NCI-H446 (cell line): ENCODE results near the gene LRSAM1.
"Not testable (repeated sequence)": the region's sequence is repeated elsewhere in the genome, so short reads cannot be mapped to it uniquely, and the experiment has no call there.

ENCODE experiments used
- DNase-seq, 2 experiments: peaks; one replicate each; lab custom pipeline; 2025; lab: John Stamatoyannopoulos, UW

Gene LRSAM1

GRCh38 chr9:127457191-127457878 is 6.0 kb downstream of the LRSAM1 start:
- DNase-seq: no peak

GRCh38 chr9:127458921-127459320 is 7.6 kb downstream of the LRSAM1 start:
- no peak for DNase-seq

DNA sequence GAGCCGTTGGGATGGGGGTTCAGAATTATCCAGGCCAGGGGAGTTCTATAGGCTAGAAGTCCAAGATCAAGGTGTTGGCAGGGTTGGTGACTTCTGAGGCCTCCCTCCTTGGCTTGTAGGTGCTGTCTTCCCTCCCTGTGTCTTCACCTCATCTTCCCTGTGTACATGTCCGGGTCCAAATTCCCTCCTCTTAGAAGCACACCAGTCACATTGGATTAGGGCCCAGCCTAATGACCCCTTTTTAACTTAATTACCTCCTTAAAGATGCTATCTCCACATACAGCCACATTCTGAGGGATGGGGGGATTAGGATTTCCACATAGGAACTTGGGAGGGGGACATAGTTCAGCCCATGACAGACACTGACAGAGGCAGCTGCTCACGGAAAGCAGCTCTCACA is 12.1 kb downstream of the LRSAM1 start:
- DNase-seq: no peak

DNA sequence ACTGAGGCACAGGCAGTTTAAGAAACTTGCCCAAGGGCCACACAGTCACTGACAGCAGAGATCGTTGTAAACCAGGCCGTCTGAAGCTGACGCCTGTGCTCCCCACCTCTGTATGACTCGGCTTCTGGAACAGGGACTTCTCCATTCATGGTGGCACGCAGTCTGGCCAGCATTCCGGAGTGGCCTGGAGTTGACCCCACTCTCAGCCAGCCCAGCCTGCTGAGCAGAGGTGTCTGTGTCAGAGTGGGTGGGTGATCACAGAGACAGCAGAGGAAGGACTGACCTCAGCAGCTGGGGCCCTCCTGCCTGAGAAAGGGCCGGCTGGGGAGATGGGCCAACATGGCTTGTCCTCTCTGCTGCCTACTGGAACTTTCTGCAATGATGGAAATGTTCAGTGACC is 12.6 kb downstream of the LRSAM1 start:
- DNase-seq: no peak

- DNase-seq: not testable (repeated sequence)
Measured at GRCh38 chr9:127466407-127466917, 15.2 kb downstream of the LRSAM1 start.

- DNase-seq: no peak
Measured at GRCh38 chr9:127467621-127468020, 16.3 kb downstream of the LRSAM1 start.

DNA sequence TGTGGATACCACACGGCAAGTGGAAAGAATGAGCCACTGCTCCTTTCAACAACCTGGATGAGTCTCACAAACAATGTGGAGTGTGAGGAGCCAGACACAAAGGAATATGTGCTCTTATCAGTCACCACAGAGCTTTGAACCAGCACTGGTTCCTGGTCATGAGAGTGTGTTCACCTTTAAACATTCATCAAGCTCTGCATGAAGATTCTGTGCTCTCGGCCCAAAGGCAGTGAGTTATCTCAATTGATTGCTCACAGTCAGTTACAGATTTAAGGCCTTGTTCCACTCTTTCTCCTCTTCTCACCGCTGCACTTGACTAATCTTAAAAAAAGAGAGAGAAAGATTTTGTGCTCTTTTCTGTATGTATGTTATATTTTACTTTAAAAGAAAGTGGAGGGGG is 19.4 kb downstream of the LRSAM1 start:
- no peak for DNase-seq

DNA sequence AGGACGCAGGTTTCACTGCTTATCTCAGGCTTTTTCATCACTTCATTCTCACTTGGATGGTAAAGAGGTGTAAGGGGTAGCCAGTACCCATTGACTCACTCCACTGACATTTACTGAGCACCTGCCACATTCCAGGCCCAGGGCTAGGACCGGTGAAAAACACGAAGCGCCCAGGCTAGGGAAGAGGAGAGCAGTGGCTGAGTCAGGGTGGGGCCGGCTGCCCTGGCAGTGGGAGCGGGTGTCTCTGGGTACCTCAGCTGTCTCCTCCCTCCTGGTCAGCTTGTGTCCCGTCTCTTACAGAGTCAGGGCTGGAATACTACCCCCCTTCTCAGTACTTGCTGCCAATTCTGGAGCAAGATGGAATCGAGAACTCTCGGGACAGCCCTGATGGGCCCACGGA is 22.2 kb downstream of the LRSAM1 start:
- DNase-seq: no peak

DNA sequence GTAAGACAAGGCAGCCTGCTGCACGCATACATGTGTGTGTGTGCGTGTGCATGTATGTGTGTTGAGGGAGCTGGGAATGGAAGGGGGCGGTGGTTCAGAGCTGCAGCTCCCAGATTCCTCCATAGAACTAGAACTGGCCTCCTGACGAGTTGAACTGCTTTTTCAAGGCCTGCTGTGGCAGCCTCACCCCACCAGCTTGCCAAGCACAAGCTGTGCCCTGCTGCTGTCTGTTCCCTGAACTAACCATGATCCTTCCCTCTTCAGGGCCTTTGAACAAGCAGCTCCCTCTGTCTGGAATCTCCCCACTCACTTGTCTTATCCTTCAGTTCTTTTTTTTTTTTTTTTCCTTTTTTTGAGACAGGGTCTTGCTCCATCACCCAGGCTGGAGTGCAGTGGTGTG is 22.6 kb downstream of the LRSAM1 start:
- no peak for DNase-seq

GRCh38 chr9:127474592-127474991 is 23.3 kb downstream of the LRSAM1 start:
- no peak for DNase-seq

DNA sequence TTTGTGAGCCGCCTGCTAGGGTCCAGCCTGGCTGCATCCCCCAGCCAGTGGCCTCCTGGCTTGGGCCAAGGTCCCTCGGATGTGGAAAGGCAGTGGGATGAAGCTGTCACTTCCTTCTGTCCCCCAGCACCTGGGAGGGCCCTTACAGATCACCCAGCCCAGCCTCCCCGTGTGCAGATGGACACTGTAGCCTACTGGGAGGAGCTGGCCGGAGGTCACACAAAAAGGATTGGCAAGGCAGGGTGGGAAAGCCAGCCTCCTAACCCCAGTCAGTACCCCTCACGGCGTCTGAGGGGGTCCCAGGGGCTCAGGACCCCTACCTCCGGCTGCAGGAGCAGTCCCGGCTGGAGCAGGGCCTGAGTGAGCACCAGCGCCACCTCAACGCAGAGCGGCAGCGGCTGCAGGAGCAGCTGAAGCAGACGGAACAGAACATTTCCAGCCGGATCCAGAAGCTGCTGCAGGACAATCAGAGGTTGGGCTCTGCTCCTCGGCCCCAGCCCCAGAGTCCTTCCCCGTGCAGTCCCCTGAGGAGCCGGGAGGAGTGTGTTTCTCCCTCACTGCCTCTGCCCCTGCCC is 28.3 kb downstream of the LRSAM1 start:
- no peak for DNase-seq

DNA sequence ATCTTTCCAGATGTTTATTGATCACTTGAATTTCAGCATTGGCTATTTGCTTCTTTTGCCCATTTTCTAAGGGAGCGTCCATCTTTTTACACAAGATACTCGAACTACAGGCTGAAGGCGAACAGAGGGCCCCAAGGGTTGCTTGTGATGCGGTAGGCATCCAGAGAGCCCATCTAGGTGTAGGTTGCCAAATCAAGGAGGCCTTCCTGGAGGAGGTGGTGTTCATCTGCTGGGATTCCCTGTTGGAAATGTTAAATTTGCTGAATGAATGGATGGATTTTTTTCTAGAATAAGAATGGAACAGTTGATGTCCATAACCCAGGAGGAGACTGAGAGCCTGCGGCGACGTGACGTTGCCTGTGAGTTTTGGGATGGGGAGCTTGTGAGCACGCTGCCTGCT is 31.4 kb downstream of the LRSAM1 start:
- DNase-seq: no peak

DNA sequence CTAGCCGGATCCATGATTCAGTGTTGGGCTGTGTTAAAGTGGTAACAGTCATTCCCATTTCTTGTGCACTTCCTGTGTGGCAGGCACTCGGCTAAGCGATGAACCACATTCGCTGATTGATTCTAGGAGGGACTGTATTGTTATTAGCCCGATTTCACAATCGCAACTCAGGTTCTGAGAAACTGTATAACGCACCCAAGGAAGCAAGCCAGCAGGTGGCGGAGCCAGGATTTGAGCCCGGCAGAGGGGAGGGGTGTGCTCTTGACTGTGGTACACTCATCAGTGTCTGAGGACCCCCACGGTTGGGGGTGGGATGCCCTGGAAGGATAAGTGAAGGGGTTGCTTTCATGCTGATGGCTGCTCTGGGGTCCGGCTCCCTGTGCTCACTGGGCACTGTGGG is 34.7 kb downstream of the LRSAM1 start:
- DNase-seq: no peak

DNA sequence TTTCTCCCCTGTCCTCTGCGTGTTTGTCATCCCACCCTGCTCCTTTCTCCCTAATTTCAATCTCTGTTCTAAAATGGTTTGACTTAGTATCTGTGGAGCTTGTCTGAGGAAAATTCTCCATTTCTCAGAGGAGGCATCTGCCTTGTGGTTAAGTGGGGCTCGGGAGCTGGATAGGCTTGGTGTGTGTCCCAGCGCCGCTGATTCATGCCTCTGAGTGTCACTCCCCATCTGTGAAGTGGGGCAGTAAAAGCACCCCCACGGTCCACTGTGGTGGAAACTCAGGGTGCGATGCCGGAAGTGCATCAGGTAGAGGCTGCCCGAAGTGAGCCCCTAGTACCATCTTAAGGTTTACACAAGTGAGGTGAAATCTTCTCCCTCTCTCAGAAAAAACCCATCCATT is 37.6 kb downstream of the LRSAM1 start:
- no peak for DNase-seq

DNA sequence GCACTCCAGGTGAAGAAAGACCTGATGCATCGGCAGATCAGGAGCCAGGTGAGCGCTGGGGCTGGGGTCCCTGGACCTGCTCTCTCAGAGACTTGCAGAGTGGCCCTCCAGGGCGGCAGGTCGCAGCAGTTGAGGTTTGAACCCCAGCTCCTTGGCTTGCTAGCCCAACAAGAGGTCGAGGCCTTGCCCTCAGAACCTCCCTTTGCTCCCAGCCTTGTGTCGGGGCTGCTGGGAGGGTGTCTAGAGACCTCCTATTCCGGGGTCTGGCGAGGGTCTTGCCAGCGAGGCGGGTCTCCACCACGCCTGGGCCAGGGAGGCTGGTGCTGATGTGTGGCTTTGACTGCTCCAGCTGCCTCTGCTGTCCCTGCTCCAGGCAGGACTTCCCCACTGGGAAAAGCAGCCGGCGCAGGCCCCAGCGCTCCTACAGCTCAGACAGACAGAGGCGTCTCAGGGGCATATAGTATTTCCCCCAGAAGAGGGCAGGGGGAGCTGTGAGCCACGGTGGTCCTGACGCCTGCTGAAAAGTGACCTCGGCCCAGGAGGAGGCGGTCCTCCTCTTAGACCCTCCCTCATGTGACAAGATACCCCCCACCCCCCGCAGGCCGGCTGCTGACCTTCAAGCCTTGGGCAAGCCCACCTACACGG is 38.3 kb downstream of the LRSAM1 start:
- DNase-seq: no peak

DNA sequence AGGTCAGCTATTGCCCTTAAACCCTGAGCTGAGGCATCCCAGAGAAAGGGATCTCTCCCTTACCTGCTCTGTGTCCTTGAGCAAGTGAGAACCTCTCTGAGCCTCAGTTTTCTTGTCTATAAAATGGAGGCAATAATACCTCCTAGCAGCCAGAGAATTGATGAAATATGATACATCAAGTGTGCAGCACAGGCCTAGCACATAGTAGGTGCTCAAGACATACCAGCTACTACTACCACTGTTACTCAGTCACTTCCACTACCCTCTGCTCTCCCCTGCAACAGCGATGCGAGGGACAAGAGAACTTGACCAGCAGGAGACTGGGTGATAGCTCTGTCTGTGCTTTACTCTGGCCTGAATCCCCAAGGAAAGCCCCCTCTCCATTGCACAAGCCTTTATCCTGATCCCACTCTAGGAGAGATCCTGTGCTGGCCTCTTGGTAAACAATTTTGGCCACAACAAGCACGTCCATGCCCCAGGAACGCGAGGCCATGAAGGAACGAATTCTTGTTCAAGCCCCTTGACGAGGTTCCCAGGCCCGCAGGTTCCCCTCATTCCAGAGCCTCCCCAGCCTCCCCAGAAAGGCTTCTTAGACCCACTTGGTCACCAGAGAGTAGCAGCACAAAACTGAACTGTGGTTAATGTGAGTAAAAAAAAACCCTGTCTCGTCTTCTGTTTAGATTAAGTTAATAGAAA is 39.4 kb downstream of the LRSAM1 start:
- no peak for DNase-seq

DNA sequence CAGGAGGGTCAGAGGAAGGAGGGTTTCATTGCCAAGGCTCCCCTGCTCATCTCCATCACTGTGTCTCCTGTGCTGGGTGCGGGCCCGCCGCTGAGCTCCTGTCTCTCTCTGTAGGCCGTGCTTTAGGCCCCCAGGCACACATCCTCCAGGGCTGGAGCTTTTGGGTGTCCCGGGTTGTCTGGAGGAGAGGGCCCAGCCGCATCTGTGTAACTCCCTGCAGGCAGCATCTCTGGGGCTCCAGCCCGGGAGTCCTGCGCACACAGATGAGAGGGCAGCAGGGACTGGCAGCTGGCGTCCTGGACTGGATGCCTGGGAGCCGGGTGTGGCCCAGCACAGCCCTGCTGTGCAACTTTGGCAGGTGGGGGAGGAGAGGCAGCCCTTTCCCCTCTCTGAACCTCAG is 40.2 kb downstream of the LRSAM1 start:
- DNase-seq: no peak

- no peak for DNase-seq
Measured at GRCh38 chr9:127492616-127493015, 41.3 kb downstream of the LRSAM1 start.

DNA sequence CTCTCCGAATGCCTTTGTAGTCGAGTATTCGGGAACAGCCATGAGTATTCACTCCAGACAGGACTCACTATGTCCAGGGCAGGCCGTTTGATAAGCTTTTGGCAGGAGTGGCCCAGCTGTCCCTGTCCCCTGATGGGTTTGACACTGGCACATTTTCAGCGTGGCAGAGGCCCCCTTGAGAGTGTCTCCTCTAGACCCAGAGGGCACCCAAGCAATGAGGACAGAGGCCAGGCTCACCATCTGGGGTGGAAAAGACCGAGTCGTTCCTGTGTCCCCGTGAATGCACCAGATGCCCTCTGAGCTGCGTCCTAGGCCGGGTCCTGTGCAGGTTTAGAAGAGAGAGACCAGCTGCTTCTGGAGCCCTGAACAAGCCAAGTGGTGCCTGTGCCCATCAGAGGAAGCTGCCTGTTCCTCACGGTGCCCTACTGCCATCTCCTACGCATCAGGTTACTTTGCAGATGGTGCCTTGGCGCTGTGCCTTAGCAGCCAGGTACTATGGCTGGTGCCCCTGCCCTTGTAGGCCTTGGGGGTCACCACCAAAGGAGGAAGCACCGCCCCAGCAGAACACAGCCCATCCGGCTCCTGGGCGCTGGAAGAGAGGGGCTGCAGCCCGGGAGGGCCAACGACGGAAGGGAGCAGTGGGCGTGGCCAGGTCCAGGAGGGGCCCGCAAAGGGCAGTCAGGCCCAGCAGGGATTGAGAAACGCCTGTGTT is 42.4 kb downstream of the LRSAM1 start:
- no peak for DNase-seq

- no peak for DNase-seq
Measured at GRCh38 chr9:127494304-127494702, 43.0 kb downstream of the LRSAM1 start.

GRCh38 chr9:127495884-127496555 is 44.7 kb downstream of the LRSAM1 start:
- DNase-seq: no peak

DNA sequence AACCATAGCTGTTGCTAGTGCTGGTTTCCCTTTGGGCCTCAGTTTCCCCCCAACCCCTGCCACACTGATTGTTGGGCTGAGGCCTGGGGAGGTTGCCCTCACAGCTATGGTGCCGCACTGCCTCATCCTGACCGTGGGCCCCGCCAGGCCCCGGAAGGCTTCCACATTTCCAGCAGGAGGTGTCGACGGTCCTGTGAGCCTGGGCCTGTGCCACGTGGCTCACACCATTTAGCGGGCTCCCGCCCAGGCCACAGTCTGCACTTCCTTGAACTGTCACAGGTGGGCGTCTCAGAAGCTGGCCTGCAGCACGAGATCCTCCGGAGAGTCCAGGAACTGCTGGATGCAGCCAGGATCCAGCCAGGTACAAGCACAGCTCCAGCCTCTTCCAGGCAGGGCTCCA is 45.7 kb downstream of the LRSAM1 start:
- DNase-seq: no peak
